Duodenal mucosa (tissue), 2 donors: ENCODE measurements around the gene CYP3A7.
A peak's percentile ranks its signal among the peaks of the same experiment; 100 is the strongest.
"Not testable (repeated sequence)": the region's sequence is repeated elsewhere in the genome, so short reads cannot be mapped to it uniquely, and the experiment has no call there.

ENCODE experiments used
- H3K27ac ChIP-seq: one replicate; pipeline ENCODE4 v1.7.0; 2013; ENCODE audit warnings: low read depth, low read length
- H3K27me3 ChIP-seq, 2 donors: one replicate each; pipeline ENCODE4 v1.7.0; 2013; ENCODE audit warnings: low read length in 2 of 2, control low read depth in 1 of 2; ENCODE audit not compliant: insufficient read depth in 2 of 2, control insufficient read depth in 1 of 2
- H3K36me3 ChIP-seq, 2 donors: one replicate each; pipeline ENCODE4 v1.7.0; 2013; ENCODE audit warnings: low read length in 2 of 2, control low read depth in 1 of 2; ENCODE audit not compliant: insufficient read depth in 2 of 2, control insufficient read depth in 1 of 2
- H3K4me1 ChIP-seq, 2 donors: one replicate each; pipeline ENCODE4 v1.7.0; 2013; ENCODE audit warnings: low read length in 2 of 2, control low read depth in 1 of 2; ENCODE audit not compliant: insufficient read depth in 2 of 2, control insufficient read depth in 1 of 2
- H3K4me3 ChIP-seq, 2 donors: one replicate each; pipeline ENCODE4 v1.7.0; 2013; ENCODE audit warnings: low read length in 2 of 2, low read depth in 1 of 2
- H3K9ac ChIP-seq, 2 donors: one replicate each; pipeline ENCODE4 v1.7.0; 2013; ENCODE audit warnings: low read length in 2 of 2, low read depth in 1 of 2
- H3K9me3 ChIP-seq, 2 donors: one replicate each; pipeline ENCODE4 v1.7.0; 2013; ENCODE audit warnings: low read length in 2 of 2, control low read depth in 1 of 2; ENCODE audit not compliant: control insufficient read depth in 1 of 2

Gene CYP3A7

GRCh38 chr7:99767662-99768061, 32.7 kb upstream of the CYP3A7 start:
- H3K27ac ChIP-seq, result no peak overlapping the region
- no peaks in the 10 kb centered on the region for H3K9me3 ChIP-seq
- peaks cover 7 to 8% of the 10 kb centered on the region in 2 donors for H3K4me1 ChIP-seq
- H3K9ac ChIP-seq, result no peak overlapping the region
- H3K27me3 ChIP-seq, result no peaks in the 10 kb centered on the region
- peaks cover 0 to 6% of the 10 kb centered on the region in 2 donors for H3K36me3 ChIP-seq
- H3K4me3 ChIP-seq, result no peak overlapping the region

- Histone ChIP-seq H3K4me3 (no peak overlapping the region), H3K27ac (no peak overlapping the region), H3K27me3 (no peaks in the 10 kb centered on the region), H3K9me3 (no peaks in the 10 kb centered on the region), H3K36me3 (peaks cover 0 to 6% of the 10 kb centered on the region in 2 donors), H3K4me1 (peaks cover under 1 to 1% of the 10 kb centered on the region in 2 donors), H3K9ac (no peak overlapping the region)
Observed at GRCh38 chr7:99766484-99767099, 31.6 kb upstream of the CYP3A7 start.

DNA sequence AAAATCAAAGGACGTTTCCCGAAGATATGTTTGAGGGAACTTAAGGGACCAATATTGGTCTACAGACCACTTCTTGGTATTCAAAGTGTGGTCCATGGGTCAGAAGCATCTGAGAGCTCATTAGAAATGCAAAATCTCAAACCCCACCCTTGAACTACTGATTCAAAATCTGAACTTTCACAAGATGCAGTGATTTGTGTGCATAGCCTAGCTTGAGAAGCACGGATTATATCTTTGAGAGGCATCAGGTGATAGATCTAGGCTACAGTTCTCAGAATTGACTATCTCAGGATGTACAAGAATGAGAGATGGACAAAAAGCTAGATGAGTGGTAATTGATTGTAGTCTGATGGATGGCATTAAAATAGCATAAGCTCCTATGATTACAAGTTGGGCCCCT, 29.5 kb upstream of the CYP3A7 start:
- no peak overlapping the region for H3K4me3 ChIP-seq
- H3K9ac ChIP-seq, result no peak overlapping the region
- no peak overlapping the region for H3K27ac ChIP-seq
- H3K4me1 ChIP-seq, result peaks cover 0 to 5% of the 10 kb centered on the region in 2 donors
- H3K27me3 ChIP-seq, result no peaks in the 10 kb centered on the region
- H3K36me3 ChIP-seq, result peaks cover 0 to 3% of the 10 kb centered on the region in 2 donors
- no peaks in the 10 kb centered on the region for H3K9me3 ChIP-seq

GRCh38 chr7:99762680-99763327, 27.8 kb upstream of the CYP3A7 start:
- Histone ChIP-seq H3K9me3 (no peaks in the 10 kb centered on the region), H3K9ac (no peak overlapping the region), H3K27me3 (no peaks in the 10 kb centered on the region)

GRCh38 chr7:99755085-99755484, 20.1 kb upstream of the CYP3A7 start:
- Histone ChIP-seq H3K4me3 (no peak overlapping the region), H3K9me3 (no peaks in the 10 kb centered on the region), H3K4me1 (peaks cover 19 to 22% of the 10 kb centered on the region in 2 donors), H3K36me3 (no peaks in the 10 kb centered on the region), H3K27ac (no peak overlapping the region), H3K27me3 (no peaks in the 10 kb centered on the region), H3K9ac (no peak overlapping the region)

More at GRCh38 chr7:99762680-99763327, 27.8 kb upstream of the CYP3A7 start:
- no peak overlapping the region for H3K4me3 ChIP-seq
- no peak overlapping the region for H3K27ac ChIP-seq
- H3K4me1 ChIP-seq, result peaks cover 0 to 5% of the 10 kb centered on the region in 2 donors
- H3K36me3 ChIP-seq, result peaks cover 0 to 3% of the 10 kb centered on the region in 2 donors

DNA sequence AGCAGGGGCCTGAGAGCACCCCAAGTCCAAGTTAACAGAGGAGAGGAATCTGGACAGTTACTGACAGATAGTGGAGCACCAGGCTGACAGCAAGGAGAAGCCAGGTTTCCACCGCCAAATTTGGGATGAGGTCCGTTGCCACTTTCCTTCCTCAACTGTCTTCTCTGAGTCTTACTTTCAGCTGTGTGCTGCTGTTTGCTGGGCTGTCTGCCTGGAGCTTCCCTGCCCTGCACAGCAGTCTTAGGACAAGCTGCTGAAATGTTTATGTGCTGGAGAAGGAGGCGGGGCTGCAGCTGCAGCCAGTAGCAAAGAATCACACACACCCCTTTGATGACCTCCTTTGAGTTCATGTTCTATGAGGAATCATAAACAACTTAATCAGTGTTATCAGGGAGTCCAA, 17.4 kb upstream of the CYP3A7 start:
- peak overlapping the region in 1 of 2 donors; percentile 16 for H3K9ac ChIP-seq
- H3K4me3 ChIP-seq, result peak overlapping the region in 1 of 2 donors; percentile 48
- H3K27ac ChIP-seq, result no peak overlapping the region
- no peaks in the 10 kb centered on the region for H3K27me3 ChIP-seq
- no peaks in the 10 kb centered on the region for H3K36me3 ChIP-seq
- peaks cover 18 to 22% of the 10 kb centered on the region in 2 donors for H3K4me1 ChIP-seq
- no peaks in the 10 kb centered on the region for H3K9me3 ChIP-seq

DNA sequence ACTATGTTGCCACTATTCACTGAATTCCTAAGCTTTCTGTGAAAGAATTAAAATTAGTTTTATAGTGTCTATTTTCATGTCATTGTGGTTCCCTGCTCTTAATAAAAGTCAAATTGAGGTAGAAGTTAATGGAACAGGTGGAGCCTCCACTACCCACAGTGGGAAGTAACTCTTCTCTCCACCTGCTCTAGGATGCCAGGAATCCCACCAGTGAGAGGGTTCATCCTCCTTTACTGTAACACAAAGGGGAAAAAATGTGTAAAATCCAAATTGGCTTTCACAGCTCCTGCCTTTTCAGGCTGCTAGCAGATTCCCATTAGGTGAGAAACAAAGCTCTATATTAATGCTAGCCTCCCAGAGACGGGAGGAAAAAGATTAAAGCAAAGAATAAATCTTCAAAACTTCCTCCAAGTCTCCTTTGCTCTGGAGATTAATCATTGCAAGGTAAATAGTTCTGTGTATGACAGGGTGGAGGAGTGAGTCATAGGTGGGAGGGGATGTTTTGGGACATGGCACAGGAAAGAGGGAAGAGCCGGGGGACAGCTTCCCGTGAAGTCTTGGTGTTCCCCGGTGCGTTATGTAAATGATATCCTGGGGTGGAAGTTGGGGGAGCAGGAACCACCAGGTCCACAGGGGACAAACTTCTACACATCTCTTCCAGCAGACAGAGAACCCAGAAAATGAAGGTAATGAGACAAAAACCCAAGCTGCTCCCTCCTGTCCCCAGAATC, 16.5 kb upstream of the CYP3A7 start:
- not testable (repeated sequence) for H3K27me3 ChIP-seq, H3K9me3 ChIP-seq, H3K9ac ChIP-seq, H3K36me3 ChIP-seq
- peak overlapping the region; percentile 5 for H3K27ac ChIP-seq
- peak overlapping the region in 1 of 2 donors; percentile 48 for H3K4me3 ChIP-seq
- H3K4me1 ChIP-seq, result peaks cover 18 to 22% of the 10 kb centered on the region in 2 donors

- no peak overlapping the region for H3K27ac ChIP-seq
- no peak overlapping the region for H3K9ac ChIP-seq
- H3K36me3 ChIP-seq, result no peaks in the 10 kb centered on the region
- H3K9me3 ChIP-seq, result no peaks in the 10 kb centered on the region
- H3K4me1 ChIP-seq, result peaks cover 18 to 22% of the 10 kb centered on the region in 2 donors
- H3K4me3 ChIP-seq, result no peak overlapping the region
- no peaks in the 10 kb centered on the region for H3K27me3 ChIP-seq
Observed at GRCh38 chr7:99748846-99749579, 14.0 kb upstream of the CYP3A7 start.

DNA sequence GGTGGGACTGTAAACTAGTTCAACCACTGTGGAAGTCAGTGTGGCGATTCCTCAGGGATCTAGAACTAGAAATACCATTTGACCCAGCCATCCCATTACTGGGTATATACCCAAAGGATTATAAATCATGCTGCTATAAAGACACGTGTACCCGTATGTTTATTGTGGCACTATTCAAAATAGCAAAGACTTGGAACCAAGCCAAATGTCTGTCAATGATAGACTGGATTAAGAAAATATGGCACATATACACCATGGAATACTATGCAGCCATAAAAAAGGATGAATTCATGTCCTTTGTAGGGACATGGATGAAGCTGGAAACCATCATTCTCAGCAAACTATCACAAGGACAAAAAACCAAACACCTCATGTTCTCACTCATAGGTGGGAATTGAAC, 11.9 kb upstream of the CYP3A7 start:
- H3K36me3 ChIP-seq, H3K4me3 ChIP-seq, H3K9ac ChIP-seq, H3K27me3 ChIP-seq, H3K27ac ChIP-seq, H3K9me3 ChIP-seq: not testable (repeated sequence)
- H3K4me1 ChIP-seq, result peaks cover 7 to 13% of the 10 kb centered on the region in 2 donors

GRCh38 chr7:99745395-99745794, 10.4 kb upstream of the CYP3A7 start:
- H3K4me1 ChIP-seq, H3K9ac ChIP-seq, H3K9me3 ChIP-seq, H3K27me3 ChIP-seq, H3K4me3 ChIP-seq, H3K27ac ChIP-seq, H3K36me3 ChIP-seq: not testable (repeated sequence)
